Astrocyte (in vitro differentiated cells and primary cell): ENCODE measurements around the gene IQCC. TPM values are rescaled to one million over a fixed set of nuclear protein-coding genes. Genes with fewer than 3 reads are reported as not detected.

ENCODE experiments used
- DNase-seq: peaks from one replicate; pipeline ENCODE4 v3.0.0-alpha.2; 2010; ENCODE audit warnings: low read depth
- FAIRE-seq: peaks from 2 replicates; lab custom pipeline; 2011; peaks lifted over from hg19 to GRCh38; lab: Jason Lieb, UNC
- H2AFZ ChIP-seq: 2 replicates; pipeline ENCODE4 v1.6.0; 2012; ENCODE audit warnings: low read depth, low read length, inconsistent platforms
- H3K27ac ChIP-seq: 2 replicates; pipeline ENCODE4 v1.5.1; 2011; ENCODE audit warnings: low read depth, low read length, inconsistent platforms
- H3K27me3 ChIP-seq: 2 replicates; pipeline ENCODE4 v1.6.0; 2011; ENCODE audit warnings: low read length, inconsistent platforms; ENCODE audit not compliant: insufficient read depth
- H3K36me3 ChIP-seq: 2 replicates; pipeline ENCODE4 v1.5.1; 2011; ENCODE audit warnings: low read length, inconsistent platforms; ENCODE audit not compliant: insufficient read depth
- H3K4me1 ChIP-seq: 2 replicates; pipeline ENCODE4 v1.5.1; 2011; ENCODE audit warnings: low read length, inconsistent platforms; ENCODE audit not compliant: insufficient read depth
- H3K4me2 ChIP-seq: 2 replicates; pipeline ENCODE4 v1.6.0; 2012; ENCODE audit warnings: low read length, inconsistent platforms
- H3K4me3 ChIP-seq: 2 replicates; pipeline ENCODE4 v1.5.1; 2011; ENCODE audit warnings: low read depth, mild to moderate bottlenecking, low read length, inconsistent platforms; ENCODE audit not compliant: insufficient read depth
- H3K79me2 ChIP-seq: 2 replicates; pipeline ENCODE4 v1.6.0; 2012; ENCODE audit warnings: mild to moderate bottlenecking, low read length, inconsistent platforms; ENCODE audit not compliant: insufficient read depth
- H3K9ac ChIP-seq: 2 replicates; pipeline ENCODE4 v1.6.0; 2012; ENCODE audit warnings: mild to moderate bottlenecking, low read length, inconsistent platforms
- H3K9me3 ChIP-seq: 2 replicates; pipeline ENCODE4 v1.5.1; 2012; ENCODE audit warnings: low read depth, mild to moderate bottlenecking, low read length, inconsistent platforms; ENCODE audit not compliant: insufficient read depth
- H4K20me1 ChIP-seq: 2 replicates; pipeline ENCODE4 v1.6.0; 2012; ENCODE audit warnings: low read length, inconsistent platforms; ENCODE audit not compliant: insufficient read depth
- H3K27ac Mint-ChIP-seq: one replicate; pipeline ENCODE4 v1.8.0; 2021; ENCODE audit warnings: mild to moderate bottlenecking, mixed read lengths; ENCODE audit not compliant: unreplicated experiment
- H3K27me3 Mint-ChIP-seq: one replicate; pipeline ENCODE4 v1.8.0; 2021; ENCODE audit warnings: low read depth, mixed read lengths; ENCODE audit not compliant: unreplicated experiment
- H3K36me3 Mint-ChIP-seq: one replicate; pipeline ENCODE4 v1.8.0; 2021; ENCODE audit warnings: low read depth, mixed read lengths; ENCODE audit not compliant: unreplicated experiment
- H3K4me1 Mint-ChIP-seq: one replicate; pipeline ENCODE4 v1.8.0; 2021; ENCODE audit warnings: low read depth, mixed read lengths; ENCODE audit not compliant: unreplicated experiment
- H3K4me3 Mint-ChIP-seq: one replicate; pipeline ENCODE4 v1.8.0; 2021; ENCODE audit warnings: mild to moderate bottlenecking, moderate library complexity, mixed read lengths; ENCODE audit not compliant: unreplicated experiment
- H3K9me3 Mint-ChIP-seq: one replicate; pipeline ENCODE4 v1.8.0; 2021; ENCODE audit warnings: mild to moderate bottlenecking, mixed read lengths; ENCODE audit not compliant: unreplicated experiment
- CTCF ChIP-seq: IDR thresholded peaks from 2 replicates; pipeline ENCODE4 v1.5.1; 2011; ENCODE audit warnings: low read depth, mild to moderate bottlenecking, inconsistent platforms, low read length, moderate library complexity; ENCODE audit not compliant: insufficient read depth
- EZH2 ChIP-seq: IDR thresholded peaks from 2 replicates; pipeline ENCODE4 v1.6.1; 2012; ENCODE audit warnings: mild to moderate bottlenecking, low read length, inconsistent platforms; ENCODE audit not compliant: insufficient read depth
- total RNA-seq: library from RNA; stranded (reverse); gene quantifications from 2 replicates; pipeline ENCODE4 v1.2.1, GENCODE V29; 2021

IQCC gene
- total RNA-seq, 1 donor from 2014 or later, result 1.0 TPM

- Histone ChIP-seq H3K27me3 (no peaks in the 10 kb centered on the region), H3K9ac (peak within 1 kb of the TSS; percentile 97), H3K4me2 (peak within 1 kb of the TSS; percentile 91), H3K4me3 (peak within 1 kb of the TSS; percentile 69), H3K36me3 (peaks cover 9% of the 10 kb centered on the region), H2AFZ (peak within 1 kb of the TSS; percentile 65), H4K20me1 (peaks cover 33% of the 10 kb centered on the region), H3K79me2 (peaks cover 41% of the 10 kb centered on the region), H3K27ac (peak within 1 kb of the TSS; percentile 91), H3K9me3 (no peaks in the 10 kb centered on the region), H3K4me1 (peaks cover 19% of the 10 kb centered on the region)
- TF ChIP-seq EZH2, result no peak
- TF ChIP-seq CTCF, result no peak
- Mint-ChIP-seq H3K4me1 (peaks cover 19% of the 10 kb centered on the region), H3K27me3 (no peaks in the 10 kb centered on the region), H3K4me3 (peak within 1 kb of the TSS; percentile 90), H3K36me3 (peaks cover 21% of the 10 kb centered on the region), H3K27ac (peak within 1 kb of the TSS; percentile 88), H3K9me3 (no peaks in the 10 kb centered on the region)
- no peak for FAIRE-seq
- DNase-seq, result peak; percentile 84
Observed at GRCh38 chr1:32179443-32180185, 25.9 kb upstream of the IQCC start, which contains the start of gene TXLNA. TSS of gene TXLNA (plus strand) at chr1:32179675. CDS start at chr1:32180346, 671 bp downstream.

- TF ChIP-seq EZH2, result no peak
- no peak for TF ChIP-seq CTCF
- Mint-ChIP-seq H3K4me3 (peak overlapping the region; percentile 90), H3K36me3 (peaks cover 26% of the 10 kb centered on the region), H3K27me3 (no peaks in the 10 kb centered on the region), H3K27ac (peak overlapping the region; percentile 88), H3K4me1 (peaks cover 23% of the 10 kb centered on the region), H3K9me3 (no peaks in the 10 kb centered on the region)
- peak overlapping the region; percentile 69 for H3K4me3 ChIP-seq
- H3K9me3 ChIP-seq, result no peaks in the 10 kb centered on the region
- FAIRE-seq, result no peak
- DNase-seq, result peak; percentile 31
- H4K20me1 ChIP-seq, result peaks cover 38% of the 10 kb centered on the region
- H2AFZ ChIP-seq, result peak overlapping the region; percentile 28
- peak overlapping the region; percentile 91 for H3K27ac ChIP-seq
- H3K4me1 ChIP-seq, result peaks cover 19% of the 10 kb centered on the region
- peaks cover 15% of the 10 kb centered on the region for H3K36me3 ChIP-seq
- no peaks in the 10 kb centered on the region for H3K27me3 ChIP-seq
- H3K79me2 ChIP-seq, result peaks cover 49% of the 10 kb centered on the region
- H3K9ac ChIP-seq, result peak overlapping the region; percentile 97
- H3K4me2 ChIP-seq, result peak overlapping the region; percentile 91
Observed at GRCh38 chr1:32180186-32181060, 25.0 kb upstream of the IQCC start.
